GM18519 (cell line): ENCODE data around the gene CCDC14.
"Not testable (repeated sequence)": the region's sequence is repeated elsewhere in the genome, so short reads cannot be mapped to it uniquely, and the experiment has no call there.

ENCODE experiments used
- ATAC-seq: cut with Tn5 transposase; IDR thresholded peaks from one replicate; pipeline ENCODE4 v1.9.1; 2021; ENCODE audit warnings: mild to moderate bottlenecking, moderate library complexity; ENCODE audit not compliant: unreplicated experiment, low FRiP score

Gene CCDC14

GRCh38 chr3:123971406-123971805 lies 10.4 kb upstream of the CCDC14 start:
- ATAC-seq: no peak

GRCh38 chr3:123967260-123967659 lies 6.2 kb upstream of the CCDC14 start:
- not testable (repeated sequence) for ATAC-seq

GRCh38 chr3:123966799-123967198 lies 5.8 kb upstream of the CCDC14 start:
- not testable (repeated sequence) for ATAC-seq

- ATAC-seq: not testable (repeated sequence)
Measured at GRCh38 chr3:123964793-123965192, 3.8 kb upstream of the CCDC14 start.

GRCh38 chr3:123961508-123961856 lies 453 bp upstream of the CCDC14 start:
- ATAC-seq: no peak

GRCh38 chr3:123953735-123954134 lies 7.3 kb downstream of the CCDC14 start:
- ATAC-seq: no peak

- no peak for ATAC-seq
Measured at GRCh38 chr3:123952844-123953520, 8.0 kb downstream of the CCDC14 start.

GRCh38 chr3:123951522-123952447 lies 9.2 kb downstream of the CCDC14 start:
- no peak for ATAC-seq

GRCh38 chr3:123949641-123950040 lies 11.4 kb downstream of the CCDC14 start:
- ATAC-seq: no peak

- no peak for ATAC-seq
Measured at GRCh38 chr3:123948449-123948848, 12.6 kb downstream of the CCDC14 start.

- no peak for ATAC-seq
Measured at GRCh38 chr3:123947482-123947881, 13.5 kb downstream of the CCDC14 start.

- no peak for ATAC-seq
Measured at GRCh38 chr3:123941542-123941941, 19.5 kb downstream of the CCDC14 start.

GRCh38 chr3:123941121-123941520 lies 19.9 kb downstream of the CCDC14 start:
- ATAC-seq: no peak

- no peak for ATAC-seq
Measured at GRCh38 chr3:123939706-123940105, 21.3 kb downstream of the CCDC14 start.

- ATAC-seq: no peak
Measured at GRCh38 chr3:123936400-123936799, 24.6 kb downstream of the CCDC14 start.

- no peak for ATAC-seq
Measured at GRCh38 chr3:123935830-123936229, 25.2 kb downstream of the CCDC14 start.

GRCh38 chr3:123934250-123934649 lies 26.8 kb downstream of the CCDC14 start:
- no peak for ATAC-seq

- ATAC-seq: no peak
Measured at GRCh38 chr3:123930445-123930844, 30.6 kb downstream of the CCDC14 start.

- ATAC-seq: no peak
Measured at GRCh38 chr3:123929325-123929724, 31.7 kb downstream of the CCDC14 start.

GRCh38 chr3:123926396-123926795 lies 34.6 kb downstream of the CCDC14 start:
- no peak for ATAC-seq

GRCh38 chr3:123920868-123921267 lies 40.2 kb downstream of the CCDC14 start:
- no peak for ATAC-seq

- no peak for ATAC-seq
Measured at GRCh38 chr3:123920383-123920782, 40.6 kb downstream of the CCDC14 start.
